SK-N-SH treated with all-trans-retinoic acid at 6 μM for 48 hours (cell line): Measurements from ENCODE around the gene EDC3.
A peak's percentile ranks its signal among the peaks of the same experiment; 100 is the strongest.
"Not testable (repeated sequence)": the region's sequence is repeated elsewhere in the genome, so short reads cannot be mapped to it uniquely, and the experiment has no call there.

ENCODE experiments used
- ATAC-seq: fragments of 200-7000 bp; cut with Tn5 transposase; 3 replicates; pipeline ENCODE4 v1.9.1; 2020; ENCODE audit warnings: mild to moderate bottlenecking, moderate library complexity
- ARNTL ChIP-seq: fragments of 450-650 bp; formaldehyde crosslinking; IDR thresholded peaks from 2 replicates; pipeline ENCODE4 v1.5.0; 2020; ENCODE audit warnings: low read depth, mild to moderate bottlenecking, moderate library complexity, borderline replicate concordance
- BACH2 ChIP-seq: fragments of 250-450 bp; sonication (Bioruptor Pico); IDR thresholded peaks from 2 replicates; pipeline ENCODE4 v1.9.0; 2021; ENCODE audit warnings: mild to moderate bottlenecking, borderline replicate concordance
- CREB5 ChIP-seq: fragments of 250-450 bp; sonication (Bioruptor Pico); IDR thresholded peaks from 2 replicates; pipeline ENCODE4 v1.5.1; 2020; ENCODE audit warnings: low read depth, mild to moderate bottlenecking, moderate library complexity
- CSDC2 ChIP-seq: fragments of 250-450 bp; sonication (Bioruptor Pico); IDR thresholded peaks from 2 replicates; pipeline ENCODE4 v1.5.0; 2020; ENCODE audit warnings: mild to moderate bottlenecking, moderate library complexity
- CSRNP3 ChIP-seq: fragments of 250-450 bp; sonication (Bioruptor Pico); IDR thresholded peaks from 2 replicates; pipeline ENCODE4 v1.5.1; 2021; ENCODE audit warnings: mild to moderate bottlenecking, moderate library complexity
- ESRRG ChIP-seq: fragments of 250-450 bp; sonication (Bioruptor Pico); IDR thresholded peaks from 2 replicates; pipeline ENCODE4 v1.6.1; 2021; ENCODE audit warnings: mild to moderate bottlenecking
- GLIS3 ChIP-seq: fragments of 250-450 bp; sonication (Bioruptor Pico); IDR thresholded peaks from 2 replicates; pipeline ENCODE4 v1.5.0; 2020; ENCODE audit warnings: mild to moderate bottlenecking, moderate library complexity
- ISL1 ChIP-seq: fragments of 250-450 bp; sonication (Bioruptor Pico); IDR thresholded peaks from 2 replicates; pipeline ENCODE4 v2.1.2; 2022; ENCODE audit warnings: mild to moderate bottlenecking, moderate library complexity
- OSR1 ChIP-seq: fragments of 250-450 bp; sonication (Bioruptor Pico); IDR thresholded peaks from 2 replicates; pipeline ENCODE4 v1.8.0; 2022; ENCODE audit warnings: moderate library complexity, mild to moderate bottlenecking, inconsistent platforms
- PATZ1 ChIP-seq: fragments of 250-450 bp; sonication (Bioruptor Pico); IDR thresholded peaks from 2 replicates; pipeline ENCODE4 v1.8.0; 2020; ENCODE audit warnings: mild to moderate bottlenecking, moderate library complexity, borderline replicate concordance
- POU6F1 ChIP-seq: fragments of 250-450 bp; sonication (Bioruptor Pico); IDR thresholded peaks from 2 replicates; pipeline ENCODE4 v1.8.0; 2021; ENCODE audit warnings: low read depth, mild to moderate bottlenecking, moderate library complexity, borderline replicate concordance
- RARB ChIP-seq: fragments of 250-450 bp; sonication (Bioruptor Pico); IDR thresholded peaks from 2 replicates; pipeline ENCODE4 v1.8.0; 2021; ENCODE audit warnings: mild to moderate bottlenecking, moderate library complexity
- TCF4 ChIP-seq: fragments of 250-450 bp; sonication (Bioruptor Pico); IDR thresholded peaks from 2 replicates; pipeline ENCODE4 v1.8.0; 2021; ENCODE audit warnings: mild to moderate bottlenecking, moderate library complexity, borderline replicate concordance
- TOX ChIP-seq: fragments of 250-450 bp; sonication (Bioruptor Pico); IDR thresholded peaks from 2 replicates; pipeline ENCODE4 v1.8.0; 2021; ENCODE audit warnings: mild to moderate bottlenecking, moderate library complexity, borderline replicate concordance
- ZC3H10 ChIP-seq: fragments of 250-450 bp; sonication (Bioruptor Pico); IDR thresholded peaks from 2 replicates; pipeline ENCODE4 v1.5.1; 2021; ENCODE audit warnings: mild to moderate bottlenecking, moderate library complexity
- ZFP3 ChIP-seq: fragments of 250-450 bp; sonication (Bioruptor Pico); IDR thresholded peaks from 2 replicates; pipeline ENCODE4 v1.5.0; 2020; ENCODE audit warnings: mild to moderate bottlenecking, moderate library complexity
- ZFP30 ChIP-seq: fragments of 450-650 bp; formaldehyde crosslinking; IDR thresholded peaks from 2 replicates; pipeline ENCODE4 v1.5.0; 2022; ENCODE audit warnings: mild to moderate bottlenecking, moderate library complexity
- ZNF565 ChIP-seq: fragments of 450-650 bp; formaldehyde crosslinking; conservative IDR thresholded peaks from 2 replicates; pipeline ENCODE4 v1.5.0; 2020; ENCODE audit warnings: low read depth, mild to moderate bottlenecking, moderate library complexity
- ZNF70 ChIP-seq: fragments of 450-650 bp; formaldehyde crosslinking; IDR thresholded peaks from 2 replicates; pipeline ENCODE4 v1.5.0; 2020; ENCODE audit warnings: mild to moderate bottlenecking, moderate library complexity

EDC3 gene

GRCh38 chr15:74603026-74603788 is 92.6 kb downstream of the EDC3 start (continued):
- no peak for TF ChIP-seq POU6F1
- no peak for TF ChIP-seq GLIS3 (CRISPR knock-in tag)
- no peak for TF ChIP-seq OSR1
- TF ChIP-seq ZNF565 (CRISPR knock-in tag): no peak
- TF ChIP-seq ISL1 (CRISPR knock-in tag): no peak
- TF ChIP-seq ZFP30 (CRISPR knock-in tag): no peak
- TF ChIP-seq TCF4 (CRISPR knock-in tag): no peak

GRCh38 chr15:74599156-74599555 is 96.7 kb downstream of the EDC3 start:
- TF ChIP-seq ESRRG (CRISPR knock-in tag): no peak
- TF ChIP-seq TCF4 (CRISPR knock-in tag): no peak
- TF ChIP-seq CSDC2 (CRISPR knock-in tag): no peak
- no peak for TF ChIP-seq PATZ1 (CRISPR knock-in tag)
- no peak for TF ChIP-seq RARB
- TF ChIP-seq ZC3H10 (CRISPR knock-in tag): no peak
- TF ChIP-seq ZNF70: no peak
- no peak for TF ChIP-seq ZFP3 (CRISPR knock-in tag)
- no peak for TF ChIP-seq CREB5 (CRISPR knock-in tag)
- no peak for TF ChIP-seq GLIS3 (CRISPR knock-in tag)
- no peak for TF ChIP-seq CSRNP3 (CRISPR knock-in tag)
- TF ChIP-seq, all 23 proteins: peak for 0
- no peak for ATAC-seq

DNA sequence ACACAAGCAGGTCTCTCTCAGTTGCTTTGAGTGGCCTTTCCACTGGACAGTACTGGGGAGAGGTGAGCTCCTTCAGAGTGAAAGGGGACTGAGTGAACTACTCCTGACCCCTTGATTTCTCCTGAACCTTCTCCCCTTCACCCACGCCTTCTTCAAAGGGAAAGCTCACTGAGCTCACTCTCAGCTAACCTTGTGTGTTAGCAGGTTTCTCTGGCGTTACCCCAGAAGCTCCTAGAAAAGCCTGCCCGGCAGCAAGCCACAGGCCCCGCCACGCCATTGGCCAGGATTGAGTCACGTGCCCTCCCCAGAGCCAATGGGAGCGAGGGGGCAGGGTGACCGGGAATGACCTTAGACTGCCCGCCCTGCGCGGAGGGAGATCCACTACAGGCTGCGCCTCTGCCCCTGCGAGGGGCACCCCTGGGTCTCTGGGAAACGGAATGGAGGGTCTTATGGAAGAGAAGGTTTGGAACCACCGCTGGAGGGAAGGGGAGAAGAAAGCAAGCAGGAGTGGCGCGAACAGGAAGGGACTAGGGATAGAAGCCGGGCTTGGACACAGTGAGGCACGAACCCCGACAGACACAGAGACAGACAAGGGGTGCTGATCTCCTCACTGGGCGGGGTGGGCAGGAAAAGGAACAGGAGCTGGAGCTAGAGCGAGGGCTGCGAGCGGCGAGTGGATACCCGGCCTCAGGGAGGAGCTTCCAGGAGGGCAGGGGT is 97.5 kb downstream of the EDC3 start:
- peak; percentile 98 for ATAC-seq
- TF ChIP-seq TOX (CRISPR knock-in tag) (no peak), ARNTL (no peak), GLIS3 (CRISPR knock-in tag) (no peak)
- TF ChIP-seq, all 23 proteins: peak for 0

DNA sequence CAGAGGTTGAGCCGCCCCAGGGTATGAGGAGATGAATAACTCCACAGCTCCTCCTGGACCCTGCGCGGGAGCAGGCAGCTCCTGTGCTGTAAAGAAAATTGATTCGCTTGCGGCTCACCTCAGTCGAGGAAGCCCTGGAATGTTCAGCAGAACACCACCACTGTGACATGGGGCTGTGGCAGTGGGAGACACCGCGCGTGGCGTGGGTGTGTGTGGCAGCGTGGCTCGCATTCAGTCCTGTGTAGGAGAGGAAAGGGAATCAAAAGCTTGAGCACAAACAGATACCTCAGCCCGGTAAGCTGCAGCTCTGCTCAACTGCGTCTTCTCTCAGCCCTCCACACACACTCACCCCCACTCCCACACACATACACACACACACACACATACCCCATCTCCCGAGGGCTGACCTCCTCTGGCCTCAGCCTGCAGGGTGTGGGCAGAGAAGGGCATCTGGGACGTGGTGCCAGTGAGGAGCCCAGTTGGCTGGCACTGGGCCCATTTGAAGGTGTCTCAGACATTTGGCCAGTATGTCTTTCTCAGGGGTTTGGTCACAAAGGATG is 98.6 kb downstream of the EDC3 start:
- not testable (repeated sequence) for ATAC-seq

- ATAC-seq: not testable (repeated sequence)
These were observed 99.1 kb downstream of the EDC3 start for GRCh38 chr15:74596736-74597135.

DNA sequence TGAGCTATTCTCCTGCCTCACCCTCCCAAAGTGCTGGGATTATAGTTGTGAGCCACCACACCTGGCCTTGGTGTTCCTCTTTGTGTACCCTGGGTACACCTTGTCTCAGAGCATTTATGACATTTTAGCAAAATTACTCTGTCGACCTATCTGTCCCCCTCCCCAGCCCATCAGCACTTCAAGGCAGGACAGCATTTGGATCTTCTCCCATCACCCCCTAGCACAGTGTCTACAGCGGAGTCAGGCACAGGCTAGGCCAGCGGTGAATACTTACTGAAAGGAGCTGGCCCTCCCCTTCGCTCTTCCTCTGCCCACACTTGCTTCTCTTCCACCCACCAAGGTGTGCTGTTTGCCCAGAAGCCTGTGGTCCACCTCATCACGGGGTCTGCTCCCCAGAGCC is 100.6 kb downstream of the EDC3 start:
- ATAC-seq: no peak
- TF ChIP-seq TOX (CRISPR knock-in tag): no peak
- TF ChIP-seq ZNF565 (CRISPR knock-in tag): no peak
- no peak for TF ChIP-seq ZFP30 (CRISPR knock-in tag)
- TF ChIP-seq BACH2 (CRISPR knock-in tag): no peak
- TF ChIP-seq CREB5 (CRISPR knock-in tag): no peak
- TF ChIP-seq ESRRG (CRISPR knock-in tag): no peak
- TF ChIP-seq ZC3H10 (CRISPR knock-in tag): no peak
- no peak for TF ChIP-seq POU6F1
- no peak for TF ChIP-seq PATZ1 (CRISPR knock-in tag)
- TF ChIP-seq ZNF70: no peak
